Measurements from ENCODE around the gene SLC39A8.

Gene SLC39A8

GRCh38 chr4:102219129-102219528 lies 126.2 kb downstream of the SLC39A8 start (continued):
- TF ChIP-seq, protein P1, sequence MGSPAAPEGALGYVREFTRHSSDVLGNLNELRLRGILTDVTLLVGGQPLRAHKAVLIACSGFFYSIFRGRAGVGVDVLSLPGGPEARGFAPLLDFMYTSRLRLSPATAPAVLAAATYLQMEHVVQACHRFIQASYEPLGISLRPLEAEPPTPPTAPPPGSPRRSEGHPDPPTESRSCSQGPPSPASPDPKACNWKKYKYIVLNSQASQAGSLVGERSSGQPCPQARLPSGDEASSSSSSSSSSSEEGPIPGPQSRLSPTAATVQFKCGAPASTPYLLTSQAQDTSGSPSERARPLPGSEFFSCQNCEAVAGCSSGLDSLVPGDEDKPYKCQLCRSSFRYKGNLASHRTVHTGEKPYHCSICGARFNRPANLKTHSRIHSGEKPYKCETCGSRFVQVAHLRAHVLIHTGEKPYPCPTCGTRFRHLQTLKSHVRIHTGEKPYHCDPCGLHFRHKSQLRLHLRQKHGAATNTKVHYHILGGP (tag by site-specific recombination; IDR thresholded peaks at IDR 0.05), result no peak

DNA sequence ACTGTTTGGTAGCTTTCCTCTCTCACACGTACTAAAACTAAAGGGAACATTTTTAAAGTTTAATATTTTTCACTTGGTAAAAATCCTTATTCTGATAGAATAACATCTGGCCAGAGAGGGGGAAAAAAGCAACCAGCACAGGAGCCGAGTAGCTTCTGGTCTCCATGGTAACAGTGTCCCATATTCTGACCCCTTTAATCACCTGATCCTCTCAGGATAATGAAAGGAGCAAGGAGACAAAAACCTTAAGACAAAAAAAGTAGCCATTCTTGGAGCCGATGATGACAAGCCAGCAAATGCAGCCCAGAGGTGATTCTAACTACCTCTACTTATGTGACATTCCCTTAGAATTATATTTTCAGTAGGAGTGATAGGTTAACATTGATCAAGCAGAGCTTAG lies 126.6 kb downstream of the SLC39A8 start:
- CTCF ChIA-PET, result no interaction called here
- H3K36me3 ChIP-seq (ENCODE audit: control insufficient read depth in 2 of 2, insufficient read depth in 1 of 2, low read length in 2 of 2), result no peaks in the 10 kb centered on the region
- H3K4me3 ChIP-seq (ENCODE audit: low read depth, low read length), result no peak overlapping the region
- no peak overlapping the region for H3K27ac ChIP-seq (ENCODE audit: extremely low read depth, low read depth, low read length)
- POLR2A ChIA-PET, result no interaction called here
- H3K4me1 ChIP-seq (ENCODE audit: control insufficient read depth, insufficient read depth, low read length), result no peaks in the 10 kb centered on the region; the same call in 1 of the 2 replicates
- TF ChIP-seq ZNF670 (tag by site-specific recombination; IDR thresholded peaks at IDR 0.05; ENCODE audit: low read depth) (no peak), ZNF701 (tag by site-specific recombination; IDR thresholded peaks at IDR 0.05) (no peak), ZNF473 (tag by site-specific recombination; IDR thresholded peaks at IDR 0.05) (no peak)
- no peaks in the 10 kb centered on the region for H3K9me3 ChIP-seq (ENCODE audit: control insufficient read depth, insufficient read depth, low read depth, low read length)

DNA sequence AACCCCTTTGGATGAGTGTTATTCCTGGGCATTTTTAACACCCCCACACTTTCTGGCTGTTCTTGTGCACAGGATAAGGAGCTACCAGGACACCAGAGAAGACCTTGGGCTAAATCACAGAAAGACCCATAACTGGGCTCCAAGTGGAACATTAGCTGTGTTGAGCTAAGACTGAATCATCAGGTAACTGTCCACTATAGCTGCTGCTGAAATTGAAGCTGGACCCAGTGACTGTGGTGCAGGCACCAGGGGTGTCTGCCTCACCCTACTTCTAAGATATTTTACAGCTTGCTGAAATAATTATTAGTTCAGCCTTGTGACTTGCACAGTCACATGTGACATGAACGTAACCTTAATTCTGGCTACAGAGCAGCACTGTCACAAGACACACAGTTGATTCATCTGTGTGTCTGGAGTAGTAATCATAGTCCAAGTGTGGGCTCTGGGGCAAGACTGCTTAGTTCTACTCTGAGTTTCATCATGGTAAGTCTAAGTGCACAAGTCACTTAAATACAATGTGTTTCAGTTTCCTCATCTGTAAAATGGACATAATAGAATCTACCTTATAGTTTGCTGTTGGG lies 127.4 kb downstream of the SLC39A8 start:
- Histone ChIP-seq H3K27ac (ENCODE audit: extremely low read depth, low read depth, low read length) (no peak overlapping the region), H3K36me3 (ENCODE audit: control insufficient read depth in 2 of 2, insufficient read depth in 1 of 2, low read length in 2 of 2) (no peaks in the 10 kb centered on the region), H3K4me3 (ENCODE audit: low read depth, low read length) (no peak overlapping the region), H3K9me3 (ENCODE audit: control insufficient read depth, insufficient read depth, low read depth, low read length) (no peaks in the 10 kb centered on the region), H3K4me1 (ENCODE audit: control insufficient read depth, insufficient read depth, low read length) (no peaks in the 10 kb centered on the region; the same call in 1 of the 2 replicates)
- POLR2A ChIA-PET, result no interaction called here
- no peak for TF ChIP-seq KLF9 (tag by site-specific recombination; IDR thresholded peaks at IDR 0.05; ENCODE audit: low read depth)
- TF ChIP-seq REST (tag by site-specific recombination; IDR thresholded peaks at IDR 0.05), result peak; percentile 45; the same call in 1 of the 2 replicates
- TF ChIP-seq ZNF585B (tag by site-specific recombination; IDR thresholded peaks at IDR 0.05), result no peak
- TF ChIP-seq, protein P2, sequence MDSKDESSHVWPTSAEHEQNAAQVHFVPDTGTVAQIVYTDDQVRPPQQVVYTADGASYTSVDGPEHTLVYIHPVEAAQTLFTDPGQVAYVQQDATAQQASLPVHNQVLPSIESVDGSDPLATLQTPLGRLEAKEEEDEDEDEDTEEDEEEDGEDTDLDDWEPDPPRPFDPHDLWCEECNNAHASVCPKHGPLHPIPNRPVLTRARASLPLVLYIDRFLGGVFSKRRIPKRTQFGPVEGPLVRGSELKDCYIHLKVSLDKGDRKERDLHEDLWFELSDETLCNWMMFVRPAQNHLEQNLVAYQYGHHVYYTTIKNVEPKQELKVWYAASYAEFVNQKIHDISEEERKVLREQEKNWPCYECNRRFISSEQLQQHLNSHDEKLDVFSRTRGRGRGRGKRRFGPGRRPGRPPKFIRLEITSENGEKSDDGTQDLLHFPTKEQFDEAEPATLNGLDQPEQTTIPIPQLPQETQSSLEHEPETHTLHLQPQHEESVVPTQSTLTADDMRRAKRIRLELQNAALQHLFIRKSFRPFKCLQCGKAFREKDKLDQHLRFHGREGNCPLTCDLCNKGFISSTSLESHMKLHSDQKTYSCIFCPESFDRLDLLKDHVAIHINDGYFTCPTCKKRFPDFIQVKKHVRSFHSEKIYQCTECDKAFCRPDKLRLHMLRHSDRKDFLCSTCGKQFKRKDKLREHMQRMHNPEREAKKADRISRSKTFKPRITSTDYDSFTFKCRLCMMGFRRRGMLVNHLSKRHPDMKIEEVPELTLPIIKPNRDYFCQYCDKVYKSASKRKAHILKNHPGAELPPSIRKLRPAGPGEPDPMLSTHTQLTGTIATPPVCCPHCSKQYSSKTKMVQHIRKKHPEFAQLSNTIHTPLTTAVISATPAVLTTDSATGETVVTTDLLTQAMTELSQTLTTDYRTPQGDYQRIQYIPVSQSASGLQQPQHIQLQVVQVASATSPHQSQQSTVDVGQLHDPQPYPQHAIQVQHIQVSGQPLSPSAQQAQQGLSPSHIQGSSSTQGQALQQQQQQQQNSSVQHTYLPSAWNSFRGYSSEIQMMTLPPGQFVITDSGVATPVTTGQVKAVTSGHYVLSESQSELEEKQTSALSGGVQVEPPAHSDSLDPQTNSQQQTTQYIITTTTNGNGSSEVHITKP (tag by site-specific recombination; IDR thresholded peaks at IDR 0.05), result no peak
- CTCF ChIA-PET, result no interaction called here

DNA sequence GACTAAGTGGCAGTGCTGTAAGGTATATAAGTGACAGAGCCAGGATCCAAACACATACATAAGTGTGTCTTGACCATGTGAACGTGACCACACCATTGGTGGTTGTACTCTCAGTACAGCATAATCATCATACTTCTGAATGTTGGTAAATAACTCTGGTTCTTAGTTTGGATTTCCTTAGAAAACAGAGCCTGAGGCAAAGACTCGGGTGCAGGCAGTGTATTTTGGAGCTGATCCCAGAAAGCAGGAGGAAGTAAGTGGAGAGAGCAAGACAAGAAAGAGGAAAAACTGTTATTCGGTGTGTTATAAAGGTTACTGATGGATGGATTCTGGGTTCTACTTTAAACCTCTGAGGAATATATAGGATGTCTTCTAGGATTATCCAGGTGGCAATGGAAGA lies 127.9 kb downstream of the SLC39A8 start:
- Histone ChIP-seq H3K36me3 (ENCODE audit: control insufficient read depth in 2 of 2, insufficient read depth in 1 of 2, low read length in 2 of 2) (no peaks in the 10 kb centered on the region), H3K4me1 (ENCODE audit: control insufficient read depth, insufficient read depth, low read length) (no peaks in the 10 kb centered on the region; the same call in 1 of the 2 replicates), H3K27ac (ENCODE audit: extremely low read depth, low read depth, low read length) (no peak overlapping the region), H3K4me3 (ENCODE audit: low read depth, low read length) (no peak overlapping the region), H3K9me3 (ENCODE audit: control insufficient read depth, insufficient read depth, low read depth, low read length) (no peaks in the 10 kb centered on the region)
- POLR2A ChIA-PET, result no interaction called here
- CTCF ChIA-PET, result no interaction called here
- TF ChIP-seq ZNF623 (tag by site-specific recombination; IDR thresholded peaks at IDR 0.05), result no peak
- TF ChIP-seq HOXD13 (CRISPR knock-in tag; IDR thresholded peaks at IDR 0.05; ENCODE audit: borderline replicate concordance), result no peak
- TF ChIP-seq ZNF701 (tag by site-specific recombination; IDR thresholded peaks at IDR 0.05), result no peak
- TF ChIP-seq ZNF19 (tag by site-specific recombination; IDR thresholded peaks at IDR 0.05; ENCODE audit: low read depth), result no peak
- TF ChIP-seq, protein P3, sequence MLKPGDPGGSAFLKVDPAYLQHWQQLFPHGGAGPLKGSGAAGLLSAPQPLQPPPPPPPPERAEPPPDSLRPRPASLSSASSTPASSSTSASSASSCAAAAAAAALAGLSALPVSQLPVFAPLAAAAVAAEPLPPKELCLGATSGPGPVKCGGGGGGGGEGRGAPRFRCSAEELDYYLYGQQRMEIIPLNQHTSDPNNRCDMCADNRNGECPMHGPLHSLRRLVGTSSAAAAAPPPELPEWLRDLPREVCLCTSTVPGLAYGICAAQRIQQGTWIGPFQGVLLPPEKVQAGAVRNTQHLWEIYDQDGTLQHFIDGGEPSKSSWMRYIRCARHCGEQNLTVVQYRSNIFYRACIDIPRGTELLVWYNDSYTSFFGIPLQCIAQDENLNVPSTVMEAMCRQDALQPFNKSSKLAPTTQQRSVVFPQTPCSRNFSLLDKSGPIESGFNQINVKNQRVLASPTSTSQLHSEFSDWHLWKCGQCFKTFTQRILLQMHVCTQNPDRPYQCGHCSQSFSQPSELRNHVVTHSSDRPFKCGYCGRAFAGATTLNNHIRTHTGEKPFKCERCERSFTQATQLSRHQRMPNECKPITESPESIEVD (tag by site-specific recombination; IDR thresholded peaks at IDR 0.05), result 0 out of 2 replicates have a peak, but pooled peaks have one; percentile 21
- TF ChIP-seq, protein P4, sequence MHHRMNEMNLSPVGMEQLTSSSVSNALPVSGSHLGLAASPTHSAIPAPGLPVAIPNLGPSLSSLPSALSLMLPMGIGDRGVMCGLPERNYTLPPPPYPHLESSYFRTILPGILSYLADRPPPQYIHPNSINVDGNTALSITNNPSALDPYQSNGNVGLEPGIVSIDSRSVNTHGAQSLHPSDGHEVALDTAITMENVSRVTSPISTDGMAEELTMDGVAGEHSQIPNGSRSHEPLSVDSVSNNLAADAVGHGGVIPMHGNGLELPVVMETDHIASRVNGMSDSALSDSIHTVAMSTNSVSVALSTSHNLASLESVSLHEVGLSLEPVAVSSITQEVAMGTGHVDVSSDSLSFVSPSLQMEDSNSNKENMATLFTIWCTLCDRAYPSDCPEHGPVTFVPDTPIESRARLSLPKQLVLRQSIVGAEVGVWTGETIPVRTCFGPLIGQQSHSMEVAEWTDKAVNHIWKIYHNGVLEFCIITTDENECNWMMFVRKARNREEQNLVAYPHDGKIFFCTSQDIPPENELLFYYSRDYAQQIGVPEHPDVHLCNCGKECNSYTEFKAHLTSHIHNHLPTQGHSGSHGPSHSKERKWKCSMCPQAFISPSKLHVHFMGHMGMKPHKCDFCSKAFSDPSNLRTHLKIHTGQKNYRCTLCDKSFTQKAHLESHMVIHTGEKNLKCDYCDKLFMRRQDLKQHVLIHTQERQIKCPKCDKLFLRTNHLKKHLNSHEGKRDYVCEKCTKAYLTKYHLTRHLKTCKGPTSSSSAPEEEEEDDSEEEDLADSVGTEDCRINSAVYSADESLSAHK (tag by site-specific recombination; IDR thresholded peaks at IDR 0.05), result no peak
- no peak for TF ChIP-seq GLI4 (tag by site-specific recombination; IDR thresholded peaks at IDR 0.05)
- TF ChIP-seq ZNF350 (tag by site-specific recombination; IDR thresholded peaks at IDR 0.05), result no peak
